ENCODE data around the gene RCN2.

RCN2 gene

DNA sequence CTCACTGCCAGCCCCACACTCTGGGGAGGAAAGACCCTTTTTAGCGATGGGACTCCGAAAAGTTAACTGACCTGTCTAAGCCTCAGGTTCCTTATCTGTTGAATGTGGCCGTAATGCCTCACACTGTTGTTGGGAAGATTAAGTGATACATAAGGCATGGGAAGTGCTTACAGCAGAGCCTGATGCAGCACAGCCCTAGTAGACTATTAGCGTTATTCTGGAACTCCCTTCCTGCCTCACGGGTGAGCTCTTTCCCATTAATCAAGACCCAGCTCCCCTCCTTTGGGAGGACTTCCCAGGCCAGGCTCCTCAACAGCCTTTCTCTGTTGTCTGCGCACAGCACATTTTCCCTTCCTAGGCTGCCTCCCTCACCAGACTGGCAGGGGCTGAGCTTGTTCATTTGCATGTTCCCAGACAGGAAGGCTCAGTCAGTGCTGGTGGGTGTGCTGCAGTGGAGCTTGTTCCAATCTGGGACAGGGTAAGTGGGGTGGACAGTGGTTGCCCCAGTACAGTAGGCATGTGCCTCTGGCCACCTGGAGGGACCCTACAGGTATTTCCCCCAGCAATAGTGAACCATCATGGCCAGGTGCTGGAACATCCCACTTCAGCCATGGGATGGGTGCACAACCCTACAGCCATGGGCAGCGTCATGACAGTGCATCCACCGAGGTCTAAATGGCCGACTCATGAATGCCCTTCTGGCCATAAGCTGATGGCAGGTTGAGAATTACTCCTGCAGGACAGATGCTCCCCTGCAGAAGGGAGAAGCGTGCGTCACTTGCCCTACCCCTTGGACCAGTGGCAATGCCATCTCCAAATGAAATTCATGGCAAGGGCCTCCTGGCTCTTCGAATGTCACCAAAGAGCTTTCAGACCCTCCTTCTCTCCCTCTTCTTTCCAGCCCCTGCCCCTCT is 57.6 kb downstream of the RCN2 start:
- H3K4me1 ChIP-seq (ENCODE audit: insufficient read depth, low read length) = 0 out of 2 replicates have a peak, but pooled peaks cover 8% of the 10 kb centered on the region
- H3K9ac ChIP-seq (ENCODE audit: low read depth, low read length) = no peak overlapping the region
- H3K9me3 ChIP-seq (ENCODE audit: control insufficient read depth, insufficient read depth, low read length) = no peaks in the 10 kb centered on the region
- no peaks in the 10 kb centered on the region for H3K36me3 ChIP-seq (ENCODE audit: insufficient read depth, low read length)

DNA sequence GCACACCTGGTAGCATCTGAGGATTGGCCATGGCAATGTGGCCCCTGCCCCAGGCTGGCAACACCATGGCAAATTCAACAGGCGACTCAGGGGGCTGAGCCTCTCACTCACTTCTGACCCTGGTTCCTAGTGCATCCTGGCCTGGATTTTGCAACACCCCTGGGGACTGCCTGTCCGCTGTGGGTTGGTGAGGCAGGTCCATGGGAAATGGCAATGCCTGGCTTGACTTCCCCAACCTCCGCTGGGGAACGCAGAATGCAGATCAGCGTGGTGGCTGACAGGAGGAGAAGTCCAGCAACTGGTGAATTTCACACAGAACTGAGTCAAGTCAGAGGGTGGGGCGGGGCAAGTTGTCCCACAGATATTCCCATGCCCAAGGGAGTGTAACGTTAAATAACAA is 59.5 kb downstream of the RCN2 start:
- H3K9me3 ChIP-seq (ENCODE audit: control insufficient read depth, insufficient read depth, low read length) = no peaks in the 10 kb centered on the region
- H3K4me1 ChIP-seq (ENCODE audit: insufficient read depth, low read length) = peaks cover 8% of the 10 kb centered on the region; the same call in 1 of the 2 replicates
- no peak overlapping the region for H3K9ac ChIP-seq (ENCODE audit: low read depth, low read length)
- no peaks in the 10 kb centered on the region for H3K36me3 ChIP-seq (ENCODE audit: insufficient read depth, low read length)

GRCh38 chr15:76991741-76992645 is 60.4 kb downstream of the RCN2 start:
- Histone ChIP-seq H3K9ac (ENCODE audit: low read depth, low read length) (no peak overlapping the region), H3K36me3 (ENCODE audit: insufficient read depth, low read length) (no peaks in the 10 kb centered on the region), H3K4me1 (ENCODE audit: insufficient read depth, low read length) (peaks cover 13% of the 10 kb centered on the region; the same call in 1 of the 2 replicates), H3K9me3 (ENCODE audit: control insufficient read depth, insufficient read depth, low read length) (no peaks in the 10 kb centered on the region)

GRCh38 chr15:76993114-76993725 is 61.7 kb downstream of the RCN2 start:
- H3K36me3 ChIP-seq (ENCODE audit: insufficient read depth, low read length) = no peaks in the 10 kb centered on the region
- H3K9me3 ChIP-seq (ENCODE audit: control insufficient read depth, insufficient read depth, low read length) = no peaks in the 10 kb centered on the region
- no peak overlapping the region for H3K9ac ChIP-seq (ENCODE audit: low read depth, low read length)
- peaks cover 12% of the 10 kb centered on the region; the same call in 1 of the 2 replicates for H3K4me1 ChIP-seq (ENCODE audit: insufficient read depth, low read length)

DNA sequence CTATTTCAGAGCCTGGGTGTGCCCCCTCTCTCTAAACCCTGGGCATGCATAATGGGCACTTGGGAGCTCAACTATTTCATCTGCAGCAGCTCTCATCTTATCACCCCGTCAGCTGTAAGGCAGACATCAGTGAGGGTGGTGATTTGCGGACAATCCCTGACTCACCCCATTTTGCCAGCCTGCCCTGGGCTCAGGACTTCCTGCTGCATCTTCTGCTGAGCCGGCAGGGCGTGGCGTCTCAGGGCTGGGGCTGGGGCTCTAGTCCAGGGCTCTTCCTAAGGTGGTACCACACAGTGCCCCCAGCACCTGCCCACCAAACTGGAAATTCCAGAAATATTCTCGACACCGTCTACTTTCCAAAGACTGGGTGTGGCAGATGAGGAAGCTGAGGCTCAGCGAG is 62.5 kb downstream of the RCN2 start:
- Histone ChIP-seq H3K9ac (ENCODE audit: low read depth, low read length) (no peak overlapping the region), H3K9me3 (ENCODE audit: control insufficient read depth, insufficient read depth, low read length) (no peaks in the 10 kb centered on the region), H3K4me1 (ENCODE audit: insufficient read depth, low read length) (peaks cover 6% of the 10 kb centered on the region; the same call in 1 of the 2 replicates), H3K36me3 (ENCODE audit: insufficient read depth, low read length) (no peaks in the 10 kb centered on the region)

DNA sequence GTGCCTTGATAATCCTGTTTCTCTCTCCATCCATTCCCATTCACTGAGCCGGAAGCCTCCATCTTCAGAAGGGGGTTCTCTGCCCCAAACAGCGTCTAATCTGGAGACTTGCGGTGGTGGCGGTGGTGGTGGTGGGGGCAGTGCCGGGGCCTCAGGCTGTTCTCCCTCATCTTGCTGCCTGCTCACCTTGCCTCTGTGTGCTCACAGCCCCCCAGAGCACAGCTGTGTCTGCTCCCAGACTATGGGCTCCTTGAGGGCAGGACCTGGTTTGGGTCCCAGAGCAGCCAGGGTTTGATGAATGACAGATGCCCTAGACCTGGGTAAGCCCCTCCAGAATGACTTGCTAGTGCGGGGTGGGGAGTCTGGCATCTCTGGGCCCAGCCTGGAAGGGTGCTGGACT is 62.9 kb downstream of the RCN2 start:
- Histone ChIP-seq H3K9me3 (ENCODE audit: control insufficient read depth, insufficient read depth, low read length) (no peaks in the 10 kb centered on the region), H3K36me3 (ENCODE audit: insufficient read depth, low read length) (no peaks in the 10 kb centered on the region), H3K4me1 (ENCODE audit: insufficient read depth, low read length) (peaks cover 5% of the 10 kb centered on the region; the same call in 1 of the 2 replicates), H3K9ac (ENCODE audit: low read depth, low read length) (no peak overlapping the region)

GRCh38 chr15:76994971-76995945 is 63.7 kb downstream of the RCN2 start, which contains the start of gene PSTPIP1:
TSS of gene PSTPIP1 (plus strand) at chr15:76995126. CDS start at chr15:76995574, 448 bp downstream.
- Histone ChIP-seq H3K9me3 (ENCODE audit: control insufficient read depth, insufficient read depth, low read length) (no peaks in the 10 kb centered on the region), H3K9ac (ENCODE audit: low read depth, low read length) (no peak within 1 kb of the TSS), H3K36me3 (ENCODE audit: insufficient read depth, low read length) (no peaks in the 10 kb centered on the region), H3K4me1 (ENCODE audit: insufficient read depth, low read length) (peaks cover 5% of the 10 kb centered on the region; the same call in 1 of the 2 replicates)

GRCh38 chr15:76996076-76996525 is 64.6 kb downstream of the RCN2 start:
- H3K9ac ChIP-seq (ENCODE audit: low read depth, low read length) = no peak overlapping the region

DNA sequence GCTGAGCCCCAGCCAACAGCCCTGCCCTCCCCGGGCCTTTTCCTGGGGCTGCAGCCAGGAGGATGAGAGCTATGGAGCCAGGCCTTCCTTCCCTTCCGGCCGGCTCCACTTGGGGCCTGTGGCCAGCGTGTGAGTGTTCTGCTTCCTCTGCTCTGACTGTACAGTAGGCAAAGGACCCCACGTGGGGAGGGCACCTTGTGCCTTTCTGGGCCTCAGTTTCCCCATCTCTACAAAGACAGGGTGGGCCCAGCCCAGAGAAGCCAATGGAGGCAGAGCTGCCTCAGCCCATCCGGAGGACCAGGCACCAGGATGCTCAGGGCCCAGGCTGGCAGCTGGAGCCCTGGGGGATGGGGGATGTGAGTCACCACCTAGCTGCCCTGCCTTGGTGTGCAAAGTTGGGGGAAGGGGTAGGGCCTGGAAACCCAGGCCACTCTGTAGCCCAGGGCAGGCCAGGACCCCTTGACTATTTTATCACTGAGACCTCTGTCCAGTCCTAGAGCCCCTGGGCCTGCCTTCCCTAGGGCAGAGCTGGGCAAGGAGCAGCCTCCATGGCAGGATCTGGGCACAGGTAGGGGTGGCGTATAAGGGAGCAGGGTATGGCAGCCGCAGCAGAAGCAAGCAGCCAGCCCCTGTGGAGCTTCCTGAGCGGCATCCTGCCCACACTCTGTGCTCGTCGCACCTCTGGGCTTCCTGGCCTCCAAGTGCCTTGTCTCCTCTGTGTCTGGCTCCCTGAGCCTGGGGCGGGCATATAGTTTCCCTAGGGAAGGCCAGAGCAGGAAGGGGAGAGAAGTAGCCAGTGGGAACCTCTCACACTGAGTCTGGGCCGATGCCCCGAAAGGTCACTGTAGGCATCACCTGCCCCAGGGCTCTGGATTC is 65.2 kb downstream of the RCN2 start:
- H3K4me1 ChIP-seq (ENCODE audit: insufficient read depth, low read length) = peaks cover 5% of the 10 kb centered on the region; the same call in 1 of the 2 replicates
- no peaks in the 10 kb centered on the region for H3K36me3 ChIP-seq (ENCODE audit: insufficient read depth, low read length)
- no peaks in the 10 kb centered on the region for H3K9me3 ChIP-seq (ENCODE audit: control insufficient read depth, insufficient read depth, low read length)
- no peak overlapping the region for H3K9ac ChIP-seq (ENCODE audit: low read depth, low read length)

More at GRCh38 chr15:76996076-76996525, 64.6 kb downstream of the RCN2 start:
- Histone ChIP-seq H3K4me1 (ENCODE audit: insufficient read depth, low read length) (peaks cover 5% of the 10 kb centered on the region; the same call in 1 of the 2 replicates), H3K36me3 (ENCODE audit: insufficient read depth, low read length) (no peaks in the 10 kb centered on the region), H3K9me3 (ENCODE audit: control insufficient read depth, insufficient read depth, low read length) (no peaks in the 10 kb centered on the region)

GRCh38 chr15:76998663-76999285 is 67.2 kb downstream of the RCN2 start:
- Histone ChIP-seq H3K4me1 (ENCODE audit: insufficient read depth, low read length) (peaks cover 5% of the 10 kb centered on the region; the same call in 1 of the 2 replicates), H3K9ac (ENCODE audit: low read depth, low read length) (no peak overlapping the region), H3K36me3 (ENCODE audit: insufficient read depth, low read length) (no peaks in the 10 kb centered on the region), H3K9me3 (ENCODE audit: control insufficient read depth, insufficient read depth, low read length) (no peaks in the 10 kb centered on the region)

DNA sequence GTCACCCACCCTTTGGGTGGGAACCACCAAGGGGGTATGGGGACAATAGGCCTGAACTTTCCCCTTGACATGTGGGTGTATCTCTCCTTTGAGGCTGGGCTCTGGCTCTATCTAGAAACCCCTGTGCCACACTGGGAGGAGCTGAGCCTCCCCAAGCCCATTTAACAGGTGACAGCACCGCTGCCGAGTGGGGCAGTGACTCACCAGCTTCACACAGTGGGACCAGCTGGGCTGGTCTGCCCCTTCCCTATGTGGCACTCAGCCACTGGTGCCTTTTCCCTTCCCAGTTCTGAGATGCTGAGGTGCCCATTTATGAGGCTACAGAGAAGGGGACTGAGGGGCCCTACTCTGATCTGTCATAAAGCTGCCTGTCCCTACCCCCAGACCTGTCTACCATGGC is 68.4 kb downstream of the RCN2 start:
- Histone ChIP-seq H3K36me3 (ENCODE audit: insufficient read depth, low read length) (no peaks in the 10 kb centered on the region), H3K9me3 (ENCODE audit: control insufficient read depth, insufficient read depth, low read length) (no peaks in the 10 kb centered on the region), H3K9ac (ENCODE audit: low read depth, low read length) (no peak overlapping the region), H3K4me1 (ENCODE audit: insufficient read depth, low read length) (peaks cover 5% of the 10 kb centered on the region; the same call in 1 of the 2 replicates)

GRCh38 chr15:77001351-77001750 is 69.8 kb downstream of the RCN2 start:
- Histone ChIP-seq H3K9me3 (ENCODE audit: control insufficient read depth, insufficient read depth, low read length) (no peaks in the 10 kb centered on the region), H3K4me1 (ENCODE audit: insufficient read depth, low read length) (0 out of 2 replicates have a peak, but pooled peaks cover 5% of the 10 kb centered on the region), H3K36me3 (ENCODE audit: insufficient read depth, low read length) (no peaks in the 10 kb centered on the region), H3K9ac (ENCODE audit: low read depth, low read length) (no peak overlapping the region)

Measured in ES-I3 (cell line).